Activated CD8-positive, alpha-beta T cell treated with anti-CD3 and anti-CD28 coated beads for 36 hours (primary cell): Measurements from ENCODE around the gene WNT9B. TPM values are rescaled to one million over a fixed set of nuclear protein-coding genes. Genes with fewer than 3 reads are reported as not detected.

Source experiments
- ATAC-seq: fragments of 200-7000 bp; cut with Tn5 transposase; one replicate; pipeline ENCODE4 v1.10.0; 2021; ENCODE audit warnings: mild to moderate bottlenecking, moderate library complexity
- CTCF ChIA-PET: fragments of 350-600 bp; sonication (Branson Sonifier 250); formaldehyde crosslinking; loops from one replicate; lab custom pipeline; 2021; ENCODE audit warnings: antibody characterized with exemption; lab: Charles Lee
- POLR2A ChIA-PET: fragments of 350-600 bp; sonication (Branson Sonifier 250); formaldehyde crosslinking; loops from one replicate; lab custom pipeline; 2021; ENCODE audit warnings: antibody characterized with exemption; lab: Charles Lee
- DNase-seq: peaks from one replicate; pipeline ENCODE4 v3.0.0-alpha.2; 2020
- H3K27ac Mint-ChIP-seq: one replicate; pipeline ENCODE4 v1.8.0; 2021; ENCODE audit warnings: mild to moderate bottlenecking, mixed read lengths
- H3K27me3 Mint-ChIP-seq: one replicate; pipeline ENCODE4 v1.8.0; 2021; ENCODE audit warnings: mixed read lengths
- H3K36me3 Mint-ChIP-seq: one replicate; pipeline ENCODE4 v1.8.0; 2021; ENCODE audit warnings: low read depth, mixed read lengths
- H3K4me1 Mint-ChIP-seq: one replicate; pipeline ENCODE4 v1.8.0; 2021; ENCODE audit warnings: low read depth, mixed read lengths
- H3K4me3 Mint-ChIP-seq: one replicate; pipeline ENCODE4 v1.8.0; 2021; ENCODE audit warnings: mild to moderate bottlenecking, moderate library complexity, mixed read lengths
- H3K9me3 Mint-ChIP-seq: one replicate; pipeline ENCODE4 v1.8.0; 2021; ENCODE audit warnings: mixed read lengths
- CTCF ChIP-seq: fragments of 200-600 bp; IDR thresholded peaks from one replicate; pipeline ENCODE4 v1.8.0; 2022; ENCODE audit warnings: antibody characterized with exemption, mild to moderate bottlenecking
- intact Hi-C: fragments of 100-400 bp; cut with micrococcal nuclease; formaldehyde crosslinking; loops from one replicate; pipeline ENCODE4 v1.10.0; 2022
- total RNA-seq, 2 experiments: library from RNA; stranded (reverse); gene quantifications; one replicate each; pipeline ENCODE4 v1.2.3, GENCODE V29; 2021

The WNT9B gene
- total RNA-seq, 2 experiments from 2014 or later, result not detected

GRCh38 chr17:46888727-46889126 is 37.3 kb downstream of the WNT9B start:
- ChIA-PET POLR2A (no interaction called here), CTCF (interaction anchor here (1.6 kb wide), 1 partner anchor 47 kb away, joined by 3 read pairs; no protein-coding TSS in a partner anchor)
- no peak overlapping the region for H3K27ac Mint-ChIP-seq
- no peaks in the 10 kb centered on the region for H3K27me3 Mint-ChIP-seq
- H3K4me3 Mint-ChIP-seq, result no peak overlapping the region
- no peaks in the 10 kb centered on the region for H3K36me3 Mint-ChIP-seq
- DNase-seq (no peak), ATAC-seq (no peak)
- no peaks in the 10 kb centered on the region for H3K4me1 Mint-ChIP-seq
- TF ChIP-seq CTCF, result no peak
- intact Hi-C loops, result no loop called here
- H3K9me3 Mint-ChIP-seq, result no peaks in the 10 kb centered on the region

GRCh38 chr17:46889519-46889918 is 38.1 kb downstream of the WNT9B start:
- CTCF ChIA-PET, result interaction anchor here (1.2 kb wide), 1 partner anchor 47 kb away, joined by 3 read pairs; no protein-coding TSS in a partner anchor
- no peaks in the 10 kb centered on the region for H3K9me3 Mint-ChIP-seq
- intact Hi-C loops, result no loop called here

GRCh38 chr17:46889992-46890564 is 38.7 kb downstream of the WNT9B start:
- Mint-ChIP-seq H3K27me3 (no peaks in the 10 kb centered on the region), H3K4me1 (no peaks in the 10 kb centered on the region), H3K9me3 (no peaks in the 10 kb centered on the region), H3K36me3 (no peaks in the 10 kb centered on the region), H3K27ac (no peak overlapping the region), H3K4me3 (no peak overlapping the region)
- POLR2A ChIA-PET, result interaction anchor here (0.7 to 1.4 kb wide), 2 partner anchors 14 to 70 kb away, joined by 3 read pairs; no protein-coding TSS in a partner anchor
- no peak for ATAC-seq
- CTCF ChIA-PET, result interaction anchor here (1.2 kb wide), 1 partner anchor 48 kb away, joined by 3 read pairs; no protein-coding TSS in a partner anchor
- intact Hi-C loops, result no loop called here
- no peak for DNase-seq
- no peak for TF ChIP-seq CTCF

More at GRCh38 chr17:46889519-46889918, 38.1 kb downstream of the WNT9B start:
- Mint-ChIP-seq H3K36me3 (no peaks in the 10 kb centered on the region), H3K27me3 (no peaks in the 10 kb centered on the region), H3K4me1 (no peaks in the 10 kb centered on the region), H3K27ac (no peak overlapping the region), H3K4me3 (no peak overlapping the region)
- ATAC-seq (no peak), DNase-seq (no peak)
- POLR2A ChIA-PET, result interaction anchor here (1.4 kb wide), 1 partner anchor 14 kb away, joined by 3 read pairs; no protein-coding TSS in a partner anchor
- TF ChIP-seq CTCF, result no peak

- ATAC-seq, result no peak
- H3K4me1 Mint-ChIP-seq, result no peaks in the 10 kb centered on the region
- no peak for TF ChIP-seq CTCF
- ChIA-PET POLR2A (interaction anchor here (0.7 to 1.4 kb wide), 2 partner anchors 15 to 69 kb away, joined by 3 read pairs; no protein-coding TSS in a partner anchor), CTCF (interaction anchor here (1.2 kb wide), 1 partner anchor 48 kb away, joined by 3 read pairs; no protein-coding TSS in a partner anchor)
- no peaks in the 10 kb centered on the region for H3K27me3 Mint-ChIP-seq
- H3K27ac Mint-ChIP-seq, result no peak overlapping the region
- H3K4me3 Mint-ChIP-seq, result no peak overlapping the region
- no peaks in the 10 kb centered on the region for H3K9me3 Mint-ChIP-seq
- intact Hi-C loops, result no loop called here
- no peak for DNase-seq
- H3K36me3 Mint-ChIP-seq, result no peaks in the 10 kb centered on the region
These were observed 39.3 kb downstream of the WNT9B start for GRCh38 chr17:46890638-46891037.

GRCh38 chr17:46892192-46892703 is 40.9 kb downstream of the WNT9B start:
- TF ChIP-seq CTCF, result no peak
- ATAC-seq, result no peak
- ChIA-PET POLR2A (no interaction called here), CTCF (no interaction called here)
- Mint-ChIP-seq H3K27me3 (no peaks in the 10 kb centered on the region), H3K4me3 (no peak overlapping the region), H3K4me1 (no peaks in the 10 kb centered on the region), H3K36me3 (no peaks in the 10 kb centered on the region), H3K9me3 (no peaks in the 10 kb centered on the region), H3K27ac (no peak overlapping the region)
- intact Hi-C loops, result no loop called here
- no peak for DNase-seq
